GM18909 (cell line): ENCODE data around the gene BMPR2.
"Not testable (repeated sequence)": the region's sequence is repeated elsewhere in the genome, so short reads cannot be mapped to it uniquely, and the experiment has no call there.

Source experiments
- ATAC-seq: cut with Tn5 transposase; IDR thresholded peaks from one replicate; pipeline ENCODE4 v1.9.1; 2021; ENCODE audit warnings: mild to moderate bottlenecking; ENCODE audit not compliant: unreplicated experiment, poor library complexity

Gene BMPR2

GRCh38 chr2:202444000-202444399 is 67.9 kb downstream of the BMPR2 start:
- no peak for ATAC-seq

- ATAC-seq = no peak
Measured at GRCh38 chr2:202449344-202449743, 73.2 kb downstream of the BMPR2 start.

DNA sequence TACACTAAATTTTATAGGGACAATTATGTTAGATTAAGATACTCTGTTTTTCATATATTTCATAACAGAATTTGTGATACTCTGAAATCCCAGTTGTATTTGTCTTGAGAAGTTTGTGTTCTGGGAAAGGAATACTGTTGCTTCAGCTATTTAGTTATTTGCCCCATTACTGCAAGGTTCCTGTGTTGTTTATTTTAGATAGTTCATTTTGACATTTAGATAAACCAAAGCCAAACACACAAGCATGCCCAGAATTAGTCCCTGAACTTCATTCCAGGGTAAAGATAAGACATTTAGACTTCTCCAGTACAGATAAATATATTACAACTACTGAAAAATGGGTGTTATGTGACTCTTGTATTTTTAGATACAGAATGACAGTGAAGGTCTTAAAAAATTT is 74.7 kb downstream of the BMPR2 start:
- no peak for ATAC-seq

DNA sequence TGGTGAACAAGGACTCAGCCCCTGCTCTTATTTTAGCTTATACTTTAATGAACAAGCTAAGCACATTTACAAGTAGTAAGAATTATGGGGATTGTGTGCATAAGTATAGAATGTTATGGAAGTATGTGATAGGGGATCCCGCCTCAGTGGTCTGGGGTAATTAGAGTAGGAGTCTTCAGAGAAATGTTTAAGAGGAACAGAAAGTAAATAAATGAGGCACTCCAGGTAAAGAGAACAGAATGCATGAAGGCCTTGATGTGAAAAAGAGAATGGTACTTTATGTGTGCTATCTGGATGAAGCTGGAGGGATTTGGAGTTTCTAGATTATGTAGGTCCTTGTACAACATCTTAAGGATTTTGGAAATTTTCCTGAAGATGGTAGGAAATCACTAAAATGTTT is 76.6 kb downstream of the BMPR2 start:
- ATAC-seq = no peak

DNA sequence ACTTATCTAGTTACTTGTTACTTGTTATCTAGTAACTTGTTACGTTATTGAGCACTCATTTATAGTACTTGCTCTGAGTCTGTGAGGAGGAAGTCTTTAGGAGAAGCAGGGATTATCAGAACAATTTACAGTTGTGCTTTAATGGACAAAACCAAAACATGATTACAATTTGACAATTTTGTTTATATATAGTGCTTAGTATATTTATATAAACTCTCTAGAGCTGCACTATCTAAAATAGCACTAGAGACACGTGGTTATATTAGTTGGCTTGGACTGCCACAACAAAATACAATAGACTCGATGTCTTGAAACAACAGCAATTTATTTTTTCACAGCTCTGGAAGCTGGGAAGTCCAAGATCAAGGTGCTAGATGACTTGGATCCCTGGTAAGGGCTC is 78.4 kb downstream of the BMPR2 start:
- no peak for ATAC-seq

- no peak for ATAC-seq
Measured at GRCh38 chr2:202455114-202455513, 79.0 kb downstream of the BMPR2 start.

- no peak for ATAC-seq
Measured at GRCh38 chr2:202460119-202460518, 84.0 kb downstream of the BMPR2 start.

GRCh38 chr2:202479090-202479489 is 103.0 kb downstream of the BMPR2 start:
- no peak for ATAC-seq

DNA sequence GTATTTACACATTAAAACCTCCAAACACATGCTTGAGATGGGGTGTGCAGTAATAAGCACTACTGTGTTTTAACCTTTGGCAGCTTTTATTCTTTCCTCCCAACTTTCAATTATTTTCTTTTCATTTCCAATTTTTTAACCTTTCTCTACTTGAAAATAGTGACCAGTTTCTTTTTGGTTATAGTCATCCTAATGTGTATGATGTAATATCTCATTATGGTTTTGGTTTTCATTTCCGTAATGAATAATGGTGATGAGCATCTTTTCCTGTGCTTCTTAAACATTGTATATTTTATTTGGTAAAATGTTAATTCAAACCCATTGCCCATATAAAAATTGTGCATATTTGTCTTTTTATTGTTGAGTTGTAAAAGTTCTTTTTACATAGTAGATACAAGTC is 103.5 kb downstream of the BMPR2 start:
- ATAC-seq = no peak

GRCh38 chr2:202486351-202486750 is 110.2 kb downstream of the BMPR2 start:
- no peak for ATAC-seq

DNA sequence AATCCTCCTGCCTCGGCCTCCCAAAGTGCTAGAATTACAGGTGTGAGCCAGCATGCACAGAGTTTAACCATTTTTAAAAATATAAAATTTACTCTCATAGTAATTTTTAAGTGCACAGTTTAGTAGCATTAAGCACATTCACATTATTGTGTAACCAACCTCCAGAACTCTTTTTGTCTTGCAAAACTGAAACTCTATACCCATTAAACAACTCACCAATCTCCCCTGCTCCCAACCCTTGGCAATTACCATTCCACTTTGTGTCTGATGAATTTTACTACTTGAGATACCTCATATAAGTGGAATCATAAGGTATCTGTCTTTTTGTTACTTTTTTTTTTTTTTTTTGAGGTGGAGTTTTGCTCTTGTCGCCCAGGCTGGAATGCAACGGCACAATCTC is 112.5 kb downstream of the BMPR2 start:
- no peak for ATAC-seq

DNA sequence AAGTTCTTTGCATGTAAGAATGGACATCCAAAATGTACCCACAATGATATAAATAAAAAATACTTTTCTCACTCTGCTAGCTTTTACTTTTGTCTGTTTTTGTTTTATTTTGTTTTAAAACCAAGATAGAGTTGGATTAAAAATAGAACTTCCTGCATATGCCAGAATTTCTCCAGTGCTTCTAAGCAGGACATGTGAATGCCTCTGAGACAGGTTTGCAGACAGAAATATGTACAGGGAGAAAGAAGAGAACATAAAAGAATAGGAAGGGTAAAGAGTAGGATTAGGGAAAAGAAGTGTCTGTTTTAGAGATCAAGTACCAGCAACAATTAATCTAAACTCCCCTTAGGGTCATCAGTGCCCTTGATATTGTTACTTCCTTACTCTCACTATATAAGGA is 114.4 kb downstream of the BMPR2 start:
- ATAC-seq = no peak

- no peak for ATAC-seq
Measured at GRCh38 chr2:202491514-202491913, 115.4 kb downstream of the BMPR2 start.

DNA sequence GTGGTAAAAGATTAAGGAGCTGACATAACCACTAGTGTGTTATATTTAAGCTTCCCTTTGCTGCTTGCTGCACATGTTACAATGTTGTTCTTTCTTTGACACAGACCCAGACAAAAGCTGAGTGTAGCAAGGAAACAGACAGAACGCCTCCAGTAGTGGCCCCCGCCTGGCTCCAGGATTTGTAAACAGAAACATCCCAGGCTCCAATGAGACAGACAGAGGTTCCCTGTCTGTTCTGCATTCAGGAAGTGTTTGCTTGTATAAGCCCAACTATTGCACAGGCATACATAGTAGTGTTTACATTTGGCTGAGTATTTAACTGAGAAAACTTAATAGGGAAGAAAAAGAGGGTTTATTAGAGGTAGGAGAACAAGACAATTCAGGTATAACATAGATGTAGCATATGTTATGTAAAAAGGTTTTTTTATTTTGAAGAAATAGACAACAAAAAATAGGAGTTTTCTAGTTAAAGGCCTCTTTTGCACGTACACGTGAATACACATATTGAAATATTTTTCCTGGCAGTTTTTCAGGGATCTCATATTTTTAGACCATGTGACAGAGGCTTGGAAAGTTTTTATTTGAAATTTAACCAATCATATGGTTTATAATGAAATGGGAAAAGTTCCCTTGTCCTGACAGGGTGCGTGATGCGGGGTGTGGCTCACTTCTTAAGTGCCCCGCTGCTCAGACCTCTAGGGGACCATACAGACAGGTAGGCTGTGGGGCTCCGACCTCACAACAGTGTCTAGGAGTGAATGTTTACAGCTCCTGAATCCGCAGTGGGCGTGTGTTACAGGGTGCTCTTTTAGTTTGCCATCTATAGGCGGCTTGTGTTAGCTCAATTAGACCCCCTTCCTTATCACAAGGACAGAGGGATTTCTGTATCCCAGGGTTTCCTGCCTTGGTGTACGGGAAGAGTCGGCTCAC is 118.4 kb downstream of the BMPR2 start:
- no peak for ATAC-seq

GRCh38 chr2:202495230-202495604 is 119.1 kb downstream of the BMPR2 start:
- ATAC-seq = no peak

- not testable (repeated sequence) for ATAC-seq
Measured at GRCh38 chr2:202496835-202497472, 120.8 kb downstream of the BMPR2 start.

GRCh38 chr2:202497473-202497866 is 121.3 kb downstream of the BMPR2 start:
- not testable (repeated sequence) for ATAC-seq

GRCh38 chr2:202499841-202500240 is 123.7 kb downstream of the BMPR2 start:
- not testable (repeated sequence) for ATAC-seq

DNA sequence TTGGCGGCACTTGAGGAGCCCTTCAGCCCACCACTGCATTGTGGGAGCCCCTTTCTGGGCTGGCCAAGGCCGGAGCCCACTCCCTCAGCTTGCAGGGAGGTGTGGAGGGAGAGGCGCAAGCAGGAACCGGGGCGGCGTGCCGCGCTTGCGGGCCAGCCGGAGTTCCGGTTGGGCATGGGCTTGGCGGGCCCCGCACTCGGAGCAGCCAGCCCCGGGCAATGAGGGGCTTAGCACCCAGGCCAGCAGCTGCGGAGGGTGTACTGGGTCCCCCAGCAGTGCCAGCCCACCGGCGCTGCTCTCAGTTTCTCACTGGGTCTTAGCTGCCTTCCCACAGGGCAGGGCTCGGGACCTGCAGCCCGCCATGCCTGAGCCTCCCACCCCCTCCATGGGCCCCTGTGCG is 127.1 kb downstream of the BMPR2 start:
- not testable (repeated sequence) for ATAC-seq

DNA sequence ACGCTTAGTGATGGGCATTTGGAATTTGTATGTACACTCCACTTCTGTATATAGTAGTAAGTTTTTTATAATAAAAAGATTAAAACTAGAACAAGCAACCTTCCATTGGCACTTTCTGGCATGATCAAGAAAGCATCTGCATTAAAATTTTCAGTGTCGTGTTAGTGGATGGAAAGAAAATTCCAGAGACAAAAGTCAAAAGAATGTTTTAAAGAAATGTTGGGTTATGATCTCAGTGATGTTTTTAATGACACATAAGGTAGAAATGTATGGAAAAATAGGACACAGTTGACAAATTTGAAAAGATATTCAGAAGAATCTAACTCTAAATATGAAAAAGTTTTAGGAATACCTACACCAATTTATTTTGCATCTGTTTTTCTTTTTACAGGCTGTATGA is 132.6 kb downstream of the BMPR2 start:
- no peak for ATAC-seq

GRCh38 chr2:202510911-202511310 is 134.8 kb downstream of the BMPR2 start:
- ATAC-seq = no peak

GRCh38 chr2:202512176-202512575 is 136.0 kb downstream of the BMPR2 start:
- no peak for ATAC-seq
